Vagina (tissue), 2 donors: ENCODE results near the gene MMP12. TPM values are rescaled to one million over a fixed set of nuclear protein-coding genes. Genes with fewer than 3 reads are reported as not detected.

ENCODE experiments used
- DNase-seq, 2 donors: peaks; one replicate each; pipeline ENCODE4 v3.0.0-alpha.2; 2017; ENCODE audit errors: extremely low spot score in 2 of 2
- H3K27ac ChIP-seq: fragments of 200-600 bp; sonication (generic); one replicate; pipeline ENCODE4 v1.5.1; 2019
- H3K27me3 ChIP-seq: fragments of 200-600 bp; sonication (generic); one replicate; pipeline ENCODE4 v1.5.1; 2019
- H3K36me3 ChIP-seq, 2 donors: fragments of 200-600 bp; sonication (generic); one replicate each; pipeline ENCODE4 v1.5.1; 2017 to 2019
- H3K4me1 ChIP-seq: fragments of 200-600 bp; sonication (generic); one replicate; pipeline ENCODE4 v1.5.1; 2019
- H3K4me3 ChIP-seq, 2 donors: fragments of 200-600 bp; sonication (generic); 1 replicate in 1 of 2; 2 replicates in 1 of 2; pipeline ENCODE4 v1.5.1; 2016 to 2019
- H3K9me3 ChIP-seq: fragments of 200-600 bp; sonication (generic); one replicate; pipeline ENCODE4 v1.5.1; 2019
- POLR2A ChIP-seq, 2 donors: fragments of 450-650 bp; IDR thresholded peaks; one replicate each; pipeline ENCODE4 v1.6.1; 2017; ENCODE audit warnings: antibody characterized with exemption in 2 of 2, mild to moderate bottlenecking in 2 of 2, moderate library complexity in 2 of 2
- POLR2AphosphoS5 ChIP-seq, 2 donors: sonication (generic); formaldehyde crosslinking; IDR thresholded peaks; one replicate each; pipeline ENCODE4 v1.9.0; 2017; ENCODE audit warnings: antibody characterized with exemption in 2 of 2, mild to moderate bottlenecking in 2 of 2, low read depth in 1 of 2; ENCODE audit not compliant: insufficient read depth in 1 of 2
- intact Hi-C: fragments of 100-400 bp; cut with DNase I; formaldehyde crosslinking; loops from one replicate; pipeline ENCODE4 v1.15.1; 2023
- total RNA-seq: library from RNA; depleted of rRNA; stranded (reverse); fragments of >200 nt; gene quantifications from one replicate; pipeline ENCODE4 v1.2.3, GENCODE V29; 2016
- TF ChIP-seq, protein P1 (sequence below), 3 experiments: fragments of 450-650 bp in 2 of 3; fragments of 200-600 bp in 1 of 3; sonication (generic) in 1 of 3; IDR thresholded peaks; one replicate each; pipeline ENCODE4 v1.5.1; 2017 to 2019; ENCODE audit warnings: antibody characterized with exemption in 3 of 3, mild to moderate bottlenecking in 2 of 3, moderate library complexity in 2 of 3

MMP12 gene
- not detected for total RNA-seq

DNA sequence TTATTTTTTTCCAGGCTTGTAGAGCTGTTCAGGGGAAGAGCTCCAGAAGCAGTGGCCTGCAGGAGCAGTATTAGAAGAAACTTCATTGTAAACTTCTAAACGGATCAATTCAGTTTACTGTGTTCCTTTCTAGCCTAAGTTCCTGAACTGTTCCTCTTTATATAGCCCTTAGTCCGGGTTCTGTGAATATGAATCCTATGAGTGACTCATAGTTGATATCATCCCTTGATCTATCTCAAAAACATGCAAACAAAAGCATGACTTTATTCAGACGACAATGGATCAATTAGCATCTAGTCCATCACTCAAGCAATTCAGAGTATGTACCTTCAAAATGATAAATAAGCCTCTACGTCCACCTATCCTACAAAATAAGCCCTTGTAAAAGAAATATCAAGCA, at the start of gene MMP12:
MMP12 (minus strand) TSS at position 131 of the 400 bp plus-strand sequence; CDS start at position 86, 45 bp downstream.
- TF ChIP-seq POLR2A (IDR thresholded peaks at IDR 0.05) (no peak), POLR2AphosphoS5 (IDR thresholded peaks at IDR 0.05; ENCODE audit: insufficient read depth in 1 of 2, low read depth in 1 of 2) (no peak)
- TF ChIP-seq, protein P1, sequence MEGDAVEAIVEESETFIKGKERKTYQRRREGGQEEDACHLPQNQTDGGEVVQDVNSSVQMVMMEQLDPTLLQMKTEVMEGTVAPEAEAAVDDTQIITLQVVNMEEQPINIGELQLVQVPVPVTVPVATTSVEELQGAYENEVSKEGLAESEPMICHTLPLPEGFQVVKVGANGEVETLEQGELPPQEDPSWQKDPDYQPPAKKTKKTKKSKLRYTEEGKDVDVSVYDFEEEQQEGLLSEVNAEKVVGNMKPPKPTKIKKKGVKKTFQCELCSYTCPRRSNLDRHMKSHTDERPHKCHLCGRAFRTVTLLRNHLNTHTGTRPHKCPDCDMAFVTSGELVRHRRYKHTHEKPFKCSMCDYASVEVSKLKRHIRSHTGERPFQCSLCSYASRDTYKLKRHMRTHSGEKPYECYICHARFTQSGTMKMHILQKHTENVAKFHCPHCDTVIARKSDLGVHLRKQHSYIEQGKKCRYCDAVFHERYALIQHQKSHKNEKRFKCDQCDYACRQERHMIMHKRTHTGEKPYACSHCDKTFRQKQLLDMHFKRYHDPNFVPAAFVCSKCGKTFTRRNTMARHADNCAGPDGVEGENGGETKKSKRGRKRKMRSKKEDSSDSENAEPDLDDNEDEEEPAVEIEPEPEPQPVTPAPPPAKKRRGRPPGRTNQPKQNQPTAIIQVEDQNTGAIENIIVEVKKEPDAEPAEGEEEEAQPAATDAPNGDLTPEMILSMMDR (IDR thresholded peaks at IDR 0.05): no peak
- Histone ChIP-seq H3K36me3 (no peaks in the 10 kb centered on the region), H3K4me1 (no peaks in the 10 kb centered on the region), H3K27ac (no peak within 1 kb of the TSS), H3K27me3 (no peaks in the 10 kb centered on the region), H3K4me3 (no peak within 1 kb of the TSS), H3K9me3 (no peaks in the 10 kb centered on the region)
- intact Hi-C loops: no loop called here
- DNase-seq: no peak

DNA sequence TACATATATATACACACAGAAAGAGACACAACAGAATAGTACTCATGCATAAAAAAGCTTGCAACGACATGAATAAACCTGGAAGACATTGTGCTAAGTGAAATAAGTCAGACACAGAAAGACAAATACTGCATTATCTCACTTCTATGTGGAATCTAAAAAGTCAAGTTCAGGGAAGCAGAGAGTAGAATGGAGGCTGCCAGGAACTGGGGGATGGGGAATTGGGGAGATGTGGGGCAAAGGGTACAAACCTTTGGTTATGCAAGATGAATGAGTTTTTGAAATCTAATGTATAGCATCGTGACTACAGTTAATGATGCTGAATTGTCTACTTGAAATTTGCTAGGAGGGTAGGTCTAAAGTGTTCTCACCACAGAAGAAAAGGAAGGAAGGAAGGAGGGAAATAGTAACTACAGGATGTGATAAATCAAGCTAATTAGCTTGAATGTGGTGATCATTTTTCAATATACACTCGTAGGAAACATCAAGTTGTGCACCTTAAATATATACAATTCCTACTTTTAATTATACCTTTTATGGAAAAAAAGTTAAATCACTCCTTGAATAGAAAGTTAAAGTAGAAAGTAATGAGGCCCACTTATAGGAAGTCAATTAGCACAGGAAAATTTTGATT, 46.9 kb upstream of the MMP12 start:
- no peaks in the 10 kb centered on the region for H3K4me1 ChIP-seq
- H3K27me3 ChIP-seq: no peaks in the 10 kb centered on the region
- H3K36me3 ChIP-seq: no peaks in the 10 kb centered on the region
- H3K9me3 ChIP-seq: no peaks in the 10 kb centered on the region
- no peak overlapping the region for H3K27ac ChIP-seq
- H3K4me3 ChIP-seq: no peak overlapping the region
- intact Hi-C loops: no loop called here
- TF ChIP-seq, protein P1 (IDR thresholded peaks at IDR 0.05): no peak
- no peak for TF ChIP-seq POLR2AphosphoS5 (IDR thresholded peaks at IDR 0.05; ENCODE audit: insufficient read depth in 1 of 2, low read depth in 1 of 2)
- no peak for TF ChIP-seq POLR2A (IDR thresholded peaks at IDR 0.05)
- no peak for DNase-seq

DNA sequence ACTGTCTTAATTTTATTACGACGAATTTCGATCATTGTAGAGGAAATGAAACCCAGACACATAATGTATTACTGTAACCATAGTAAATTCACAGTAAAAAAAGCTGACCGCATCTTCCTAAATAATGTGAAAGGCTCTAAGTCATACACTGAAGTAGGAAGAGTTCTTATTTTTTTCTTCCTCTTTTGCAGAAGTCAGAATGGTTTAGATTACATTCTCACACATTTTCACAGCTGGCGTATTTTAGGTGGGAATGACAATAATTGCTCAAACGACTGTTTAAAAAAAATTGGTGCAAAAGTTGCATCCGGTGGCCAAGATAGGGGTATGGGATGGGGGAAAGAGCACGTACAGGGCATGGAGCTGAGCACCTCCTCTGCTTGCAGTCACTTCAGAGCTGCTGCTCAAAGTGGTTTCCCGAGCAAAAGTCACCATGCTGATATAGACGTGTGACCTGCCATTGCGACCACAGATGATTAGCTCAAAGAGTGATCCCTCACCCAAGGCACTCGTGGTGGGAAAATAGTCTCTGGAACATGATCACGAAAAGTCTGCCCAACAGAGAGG, 45.4 kb upstream of the MMP12 start:
- no peak for DNase-seq
- no peak overlapping the region for H3K4me3 ChIP-seq
- H3K27ac ChIP-seq: no peak overlapping the region
- H3K4me1 ChIP-seq: no peaks in the 10 kb centered on the region
- no peaks in the 10 kb centered on the region for H3K9me3 ChIP-seq
- no peaks in the 10 kb centered on the region for H3K36me3 ChIP-seq
- no peak for TF ChIP-seq POLR2A (IDR thresholded peaks at IDR 0.05)
- TF ChIP-seq, protein P1 (IDR thresholded peaks at IDR 0.05): no peak
- TF ChIP-seq POLR2AphosphoS5 (IDR thresholded peaks at IDR 0.05; ENCODE audit: insufficient read depth in 1 of 2, low read depth in 1 of 2): no peak
- no peaks in the 10 kb centered on the region for H3K27me3 ChIP-seq
- intact Hi-C loops: no loop called here

DNA sequence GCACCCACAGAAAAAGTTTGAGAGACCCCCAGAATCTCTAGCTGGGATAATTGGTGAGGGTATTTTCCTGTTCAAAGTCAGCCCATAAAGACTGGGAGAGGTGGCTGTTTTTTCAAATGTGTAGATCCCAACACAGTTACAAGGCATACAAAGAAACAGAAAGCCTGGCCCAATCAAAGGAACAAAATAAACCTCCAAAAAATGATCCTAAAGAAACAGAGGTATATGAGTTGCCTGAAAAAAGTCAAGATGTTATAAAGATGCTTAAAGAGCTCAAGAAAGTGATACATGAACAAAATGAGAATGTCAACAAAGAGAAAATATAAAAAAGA, 40.2 kb upstream of the MMP12 start:
- no peaks in the 10 kb centered on the region for H3K4me1 ChIP-seq
- H3K36me3 ChIP-seq: no peaks in the 10 kb centered on the region
- no peaks in the 10 kb centered on the region for H3K27me3 ChIP-seq
- no peak overlapping the region for H3K27ac ChIP-seq
- DNase-seq: no peak
- no peaks in the 10 kb centered on the region for H3K9me3 ChIP-seq
- TF ChIP-seq POLR2AphosphoS5 (IDR thresholded peaks at IDR 0.05; ENCODE audit: insufficient read depth in 1 of 2, low read depth in 1 of 2) (no peak), POLR2A (IDR thresholded peaks at IDR 0.05) (no peak)
- TF ChIP-seq, protein P1 (IDR thresholded peaks at IDR 0.05): no peak
- H3K4me3 ChIP-seq: no peak overlapping the region
- intact Hi-C loops: no loop called here
